Measurements from ENCODE around the gene PDE8A. TPM values are rescaled to one million over a fixed set of nuclear protein-coding genes. Genes with fewer than 3 reads are reported as not detected.

PDE8A gene
- total RNA-seq, 1 experiment from 2014 or later, result 40.0 TPM

DNA sequence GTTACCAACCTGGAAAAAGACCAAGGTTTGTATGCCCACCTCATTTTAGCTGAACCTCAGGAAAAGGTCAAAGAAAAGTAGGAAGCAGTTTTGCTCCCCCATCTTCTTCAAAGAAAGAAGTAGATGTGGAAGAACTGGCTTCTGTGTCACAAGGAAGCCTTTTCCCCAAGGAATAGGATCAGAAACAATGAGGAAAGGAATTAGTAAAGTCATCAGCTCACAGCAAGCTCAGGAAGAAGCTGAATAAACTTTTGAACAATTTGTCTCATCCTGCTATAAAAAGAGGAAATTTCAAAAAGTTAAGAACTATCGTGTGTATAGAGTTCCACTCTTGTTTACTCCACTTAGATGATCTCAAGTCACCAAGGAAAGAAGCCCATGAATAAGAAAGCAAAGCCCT is 174.2 kb downstream of the PDE8A start:
- no peak overlapping the region for H3K27ac ChIP-seq (ENCODE audit: low read length)
- ChIA-PET CTCF (interaction anchor here (0.6 kb wide), 1 partner anchor 585 kb away, joined by 4 read pairs; no protein-coding TSS in a partner anchor), POLR2A (no interaction called here)
- intact Hi-C loops (cut with micrococcal nuclease; ENCODE audit: unreplicated experiment) (no loop called here), in situ Hi-C loops (cut with HindIII; ENCODE audit: low pct_unique_long_range_greater_than_20kb, low sequenced_read_pairs) (no loop called here)
- no peaks in the 10 kb centered on the region for H3K4me1 ChIP-seq (ENCODE audit: control insufficient read depth, insufficient read depth, low read length)
- ATAC-seq, result no peak
- H3K4me3 ChIP-seq (ENCODE audit: low read depth in 2 of 2, low read length in 2 of 2), result no peak overlapping the region
- H3K27me3 ChIP-seq (ENCODE audit: control insufficient read depth, insufficient read depth, low read length), result no peaks in the 10 kb centered on the region
- BruUV-seq (replicated peaks), result no TSS peak
- no peaks in the 10 kb centered on the region for H3K9me3 ChIP-seq (ENCODE audit: control insufficient read depth, insufficient read depth, low read depth, low read length)
- TF ChIP-seq, protein P1, sequence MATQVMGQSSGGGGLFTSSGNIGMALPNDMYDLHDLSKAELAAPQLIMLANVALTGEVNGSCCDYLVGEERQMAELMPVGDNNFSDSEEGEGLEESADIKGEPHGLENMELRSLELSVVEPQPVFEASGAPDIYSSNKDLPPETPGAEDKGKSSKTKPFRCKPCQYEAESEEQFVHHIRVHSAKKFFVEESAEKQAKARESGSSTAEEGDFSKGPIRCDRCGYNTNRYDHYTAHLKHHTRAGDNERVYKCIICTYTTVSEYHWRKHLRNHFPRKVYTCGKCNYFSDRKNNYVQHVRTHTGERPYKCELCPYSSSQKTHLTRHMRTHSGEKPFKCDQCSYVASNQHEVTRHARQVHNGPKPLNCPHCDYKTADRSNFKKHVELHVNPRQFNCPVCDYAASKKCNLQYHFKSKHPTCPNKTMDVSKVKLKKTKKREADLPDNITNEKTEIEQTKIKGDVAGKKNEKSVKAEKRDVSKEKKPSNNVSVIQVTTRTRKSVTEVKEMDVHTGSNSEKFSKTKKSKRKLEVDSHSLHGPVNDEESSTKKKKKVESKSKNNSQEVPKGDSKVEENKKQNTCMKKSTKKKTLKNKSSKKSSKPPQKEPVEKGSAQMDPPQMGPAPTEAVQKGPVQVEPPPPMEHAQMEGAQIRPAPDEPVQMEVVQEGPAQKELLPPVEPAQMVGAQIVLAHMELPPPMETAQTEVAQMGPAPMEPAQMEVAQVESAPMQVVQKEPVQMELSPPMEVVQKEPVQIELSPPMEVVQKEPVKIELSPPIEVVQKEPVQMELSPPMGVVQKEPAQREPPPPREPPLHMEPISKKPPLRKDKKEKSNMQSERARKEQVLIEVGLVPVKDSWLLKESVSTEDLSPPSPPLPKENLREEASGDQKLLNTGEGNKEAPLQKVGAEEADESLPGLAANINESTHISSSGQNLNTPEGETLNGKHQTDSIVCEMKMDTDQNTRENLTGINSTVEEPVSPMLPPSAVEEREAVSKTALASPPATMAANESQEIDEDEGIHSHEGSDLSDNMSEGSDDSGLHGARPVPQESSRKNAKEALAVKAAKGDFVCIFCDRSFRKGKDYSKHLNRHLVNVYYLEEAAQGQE (IDR thresholded peaks at IDR 0.05; ENCODE audit: insufficient read depth in 1 of 2, low read depth in 2 of 2, low read length in 1 of 2), result no peak
- TF ChIP-seq TCF7L2 (IDR thresholded peaks at IDR 0.05; ENCODE audit: low read depth, low read length) (no peak), SIN3A (IDR thresholded peaks at IDR 0.05; ENCODE audit: borderline replicate concordance, insufficient read depth, low read depth, low read length) (no peak), POLR2AphosphoS5 (IDR thresholded peaks at IDR 0.05; ENCODE audit: low read depth, low read length) (no peak)
- TF ChIP-seq, protein P2, sequence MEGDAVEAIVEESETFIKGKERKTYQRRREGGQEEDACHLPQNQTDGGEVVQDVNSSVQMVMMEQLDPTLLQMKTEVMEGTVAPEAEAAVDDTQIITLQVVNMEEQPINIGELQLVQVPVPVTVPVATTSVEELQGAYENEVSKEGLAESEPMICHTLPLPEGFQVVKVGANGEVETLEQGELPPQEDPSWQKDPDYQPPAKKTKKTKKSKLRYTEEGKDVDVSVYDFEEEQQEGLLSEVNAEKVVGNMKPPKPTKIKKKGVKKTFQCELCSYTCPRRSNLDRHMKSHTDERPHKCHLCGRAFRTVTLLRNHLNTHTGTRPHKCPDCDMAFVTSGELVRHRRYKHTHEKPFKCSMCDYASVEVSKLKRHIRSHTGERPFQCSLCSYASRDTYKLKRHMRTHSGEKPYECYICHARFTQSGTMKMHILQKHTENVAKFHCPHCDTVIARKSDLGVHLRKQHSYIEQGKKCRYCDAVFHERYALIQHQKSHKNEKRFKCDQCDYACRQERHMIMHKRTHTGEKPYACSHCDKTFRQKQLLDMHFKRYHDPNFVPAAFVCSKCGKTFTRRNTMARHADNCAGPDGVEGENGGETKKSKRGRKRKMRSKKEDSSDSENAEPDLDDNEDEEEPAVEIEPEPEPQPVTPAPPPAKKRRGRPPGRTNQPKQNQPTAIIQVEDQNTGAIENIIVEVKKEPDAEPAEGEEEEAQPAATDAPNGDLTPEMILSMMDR (IDR thresholded peaks at IDR 0.05), result no peak
- no peak for DNase-seq (ENCODE audit: low read depth, low spot score)
- H3K36me3 ChIP-seq (ENCODE audit: control insufficient read depth, insufficient read depth, low read length), result no peaks in the 10 kb centered on the region

DNA sequence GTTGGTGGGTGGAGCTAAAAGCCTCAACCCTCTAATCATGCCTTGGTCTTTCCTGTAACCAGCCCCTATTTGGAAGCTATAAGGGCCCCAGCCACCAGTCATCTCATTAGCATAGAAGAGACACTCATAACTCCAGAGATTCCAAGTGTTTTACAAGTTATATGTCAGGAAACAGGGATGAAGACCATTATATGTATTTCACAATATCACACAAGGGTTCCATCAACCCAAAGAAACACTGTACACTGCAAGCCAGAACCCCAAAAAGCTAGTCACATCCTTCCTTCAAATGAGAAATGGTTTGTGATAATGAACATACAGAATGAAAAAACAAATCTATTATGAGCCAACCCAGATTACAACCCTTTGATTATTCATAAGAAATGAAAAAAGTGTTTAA is 175.7 kb downstream of the PDE8A start:
- in situ Hi-C loops (cut with HindIII; ENCODE audit: low pct_unique_long_range_greater_than_20kb, low sequenced_read_pairs), result no loop called here

More for the DNA sequence above, 175.7 kb downstream of the PDE8A start:
- BruUV-seq (replicated peaks), result no TSS peak
- no peak overlapping the region for H3K4me3 ChIP-seq (ENCODE audit: low read depth in 2 of 2, low read length in 2 of 2)
- ATAC-seq, result no peak
- ChIA-PET POLR2A (no interaction called here), CTCF (no interaction called here)
- H3K27me3 ChIP-seq (ENCODE audit: control insufficient read depth, insufficient read depth, low read length), result no peaks in the 10 kb centered on the region
- no peak for DNase-seq (ENCODE audit: low read depth, low spot score)
- no peaks in the 10 kb centered on the region for H3K9me3 ChIP-seq (ENCODE audit: control insufficient read depth, insufficient read depth, low read depth, low read length)
- no peaks in the 10 kb centered on the region for H3K4me1 ChIP-seq (ENCODE audit: control insufficient read depth, insufficient read depth, low read length)
- TF ChIP-seq, protein P2 (IDR thresholded peaks at IDR 0.05), result no peak
- TF ChIP-seq, protein P1 (IDR thresholded peaks at IDR 0.05; ENCODE audit: insufficient read depth in 1 of 2, low read depth in 2 of 2, low read length in 1 of 2), result no peak
- TF ChIP-seq TCF7L2 (IDR thresholded peaks at IDR 0.05; ENCODE audit: low read depth, low read length), result no peak
- TF ChIP-seq SIN3A (IDR thresholded peaks at IDR 0.05; ENCODE audit: borderline replicate concordance, insufficient read depth, low read depth, low read length), result no peak
- TF ChIP-seq POLR2AphosphoS5 (IDR thresholded peaks at IDR 0.05; ENCODE audit: low read depth, low read length), result no peak
- no peaks in the 10 kb centered on the region for H3K36me3 ChIP-seq (ENCODE audit: control insufficient read depth, insufficient read depth, low read length)
- intact Hi-C loops (cut with micrococcal nuclease; ENCODE audit: unreplicated experiment), result no loop called here
- H3K27ac ChIP-seq (ENCODE audit: low read length), result no peak overlapping the region
